ENCODE measurements around the gene MAD2L2. TPM values are rescaled to one million over a fixed set of nuclear protein-coding genes. Genes with fewer than 3 reads are reported as not detected.

The MAD2L2 gene
- total and polyA plus RNA-seq, 2 experiments from 2014 or later, result 92.7 to 115 TPM

- Histone ChIP-seq H3K27me3 (no peaks in the 10 kb centered on the region), H3K4me3 (no peak overlapping the region), H3K36me3 (peaks cover 19% of the 10 kb centered on the region), H3K4me1 (ENCODE audit: low read depth) (peaks cover 6% of the 10 kb centered on the region), H3K9me3 (ENCODE audit: low read depth) (no peaks in the 10 kb centered on the region), H3K27ac (no peak overlapping the region)
- TF ChIP-seq CTCF (IDR thresholded peaks at IDR 0.05; ENCODE audit: low read depth, low read length), result no peak
- DNase-seq (ENCODE audit: low read depth in 1 of 2, low spot score in 1 of 2), result no peak
Measured at GRCh38 chr1:11659748-11660147, 21.2 kb downstream of the MAD2L2 start.

- Histone ChIP-seq H3K9me3 (ENCODE audit: low read depth) (no peaks in the 10 kb centered on the region), H3K4me1 (ENCODE audit: low read depth) (peaks cover 6% of the 10 kb centered on the region), H3K4me3 (no peak overlapping the region), H3K27ac (no peak overlapping the region), H3K27me3 (no peaks in the 10 kb centered on the region), H3K36me3 (peaks cover 19% of the 10 kb centered on the region)
- TF ChIP-seq CTCF (IDR thresholded peaks at IDR 0.05; ENCODE audit: low read depth, low read length), result no peak
- DNase-seq (ENCODE audit: low read depth in 1 of 2, low spot score in 1 of 2), result no peak
Measured at GRCh38 chr1:11658542-11658941, 22.4 kb downstream of the MAD2L2 start.

GRCh38 chr1:11657654-11658053 lies 23.3 kb downstream of the MAD2L2 start:
- H3K4me3 ChIP-seq, result no peak overlapping the region
- H3K4me1 ChIP-seq (ENCODE audit: low read depth), result peaks cover 6% of the 10 kb centered on the region
- no peaks in the 10 kb centered on the region for H3K9me3 ChIP-seq (ENCODE audit: low read depth)
- no peaks in the 10 kb centered on the region for H3K27me3 ChIP-seq
- H3K27ac ChIP-seq, result no peak overlapping the region
- TF ChIP-seq CTCF (IDR thresholded peaks at IDR 0.05; ENCODE audit: low read depth, low read length), result no peak
- peaks cover 19% of the 10 kb centered on the region for H3K36me3 ChIP-seq
- DNase-seq (ENCODE audit: low read depth in 1 of 2, low spot score in 1 of 2), result no peak

- peaks cover 15% of the 10 kb centered on the region for H3K36me3 ChIP-seq
- peak overlapping the region; percentile 65 for H3K4me3 ChIP-seq
- no peak for TF ChIP-seq CTCF (IDR thresholded peaks at IDR 0.05; ENCODE audit: low read depth, low read length)
- H3K9me3 ChIP-seq (ENCODE audit: low read depth), result no peaks in the 10 kb centered on the region
- no peak overlapping the region for H3K27ac ChIP-seq
- H3K4me1 ChIP-seq (ENCODE audit: low read depth), result peaks cover 6% of the 10 kb centered on the region
- no peak for DNase-seq (ENCODE audit: low read depth in 1 of 2, low spot score in 1 of 2)
- H3K27me3 ChIP-seq, result peaks cover 16% of the 10 kb centered on the region
Measured at GRCh38 chr1:11654939-11655808, 25.8 kb downstream of the MAD2L2 start.

- Histone ChIP-seq H3K9me3 (ENCODE audit: low read depth) (no peaks in the 10 kb centered on the region), H3K27me3 (peaks cover 22% of the 10 kb centered on the region), H3K36me3 (peaks cover 8% of the 10 kb centered on the region), H3K27ac (no peak within 1 kb of the TSS), H3K4me3 (peak within 1 kb of the TSS; percentile 65), H3K4me1 (ENCODE audit: low read depth) (peaks cover 6% of the 10 kb centered on the region)
- no peak for TF ChIP-seq CTCF (IDR thresholded peaks at IDR 0.05; ENCODE audit: low read depth, low read length)
- peak; percentile 21 to 75 for DNase-seq (ENCODE audit: low read depth in 1 of 2, low spot score in 1 of 2)
Measured at GRCh38 chr1:11654137-11654938, 26.6 kb downstream of the MAD2L2 start, which contains the start of the genes FBXO2 and FBXO44. Gene FBXO2 (minus strand): TSS chr1:11654429. CDS start chr1:11654340, 89 bp downstream. Gene FBXO44 (plus strand): TSS chr1:11654877. CDS start chr1:11655836, 959 bp downstream.

Data from cardiac muscle cell (in vitro differentiated cells and primary cell).